Stimulated activated naive CD8-positive, alpha-beta T cell treated with anti-CD3 and anti-CD28 coated beads, Interleukin-15, Interleukin-2, amounts not matched to agents 100 ng/mL and 50 ng/mL, for 24 hours (primary cell): ENCODE measurements around the gene UQCRH.
"Not testable (repeated sequence)": the region's sequence is repeated elsewhere in the genome, so short reads cannot be mapped to it uniquely, and the experiment has no call there.

Source experiments
- H3K27ac Mint-ChIP-seq: one replicate; pipeline ENCODE4 v1.8.0; 2021; ENCODE audit warnings: mild to moderate bottlenecking, mixed read lengths
- H3K27me3 Mint-ChIP-seq: one replicate; pipeline ENCODE4 v1.8.0; 2021; ENCODE audit warnings: mixed read lengths
- H3K36me3 Mint-ChIP-seq: one replicate; pipeline ENCODE4 v1.8.0; 2021; ENCODE audit warnings: low read depth, mixed read lengths
- H3K4me1 Mint-ChIP-seq: one replicate; pipeline ENCODE4 v1.8.0; 2021; ENCODE audit warnings: low read depth, mixed read lengths
- H3K4me3 Mint-ChIP-seq: one replicate; pipeline ENCODE4 v1.8.0; 2021; ENCODE audit warnings: mild to moderate bottlenecking, mixed read lengths
- H3K9me3 Mint-ChIP-seq: one replicate; pipeline ENCODE4 v1.8.0; 2021; ENCODE audit warnings: mixed read lengths

UQCRH gene

GRCh38 chr1:46315669-46316403 is 12.3 kb downstream of the UQCRH start:
- H3K27ac Mint-ChIP-seq: peak overlapping the region; percentile 18
- H3K9me3 Mint-ChIP-seq: no peaks in the 10 kb centered on the region
- no peak overlapping the region for H3K4me3 Mint-ChIP-seq
- no peaks in the 10 kb centered on the region for H3K27me3 Mint-ChIP-seq
- H3K36me3 Mint-ChIP-seq: peaks cover 48% of the 10 kb centered on the region
- no peaks in the 10 kb centered on the region for H3K4me1 Mint-ChIP-seq

- no peak overlapping the region for H3K27ac Mint-ChIP-seq
- no peaks in the 10 kb centered on the region for H3K9me3 Mint-ChIP-seq
- H3K4me3 Mint-ChIP-seq: no peak overlapping the region
- H3K4me1 Mint-ChIP-seq: no peaks in the 10 kb centered on the region
- H3K27me3 Mint-ChIP-seq: no peaks in the 10 kb centered on the region
- H3K36me3 Mint-ChIP-seq: peaks cover 40% of the 10 kb centered on the region
Observed at GRCh38 chr1:46317323-46317722, 13.8 kb downstream of the UQCRH start.

GRCh38 chr1:46319301-46319700 is 15.8 kb downstream of the UQCRH start:
- H3K27me3 Mint-ChIP-seq, H3K9me3 Mint-ChIP-seq, H3K4me3 Mint-ChIP-seq, H3K27ac Mint-ChIP-seq, H3K4me1 Mint-ChIP-seq: not testable (repeated sequence)
- peaks cover 28% of the 10 kb centered on the region for H3K36me3 Mint-ChIP-seq

- not testable (repeated sequence) for H3K9me3 Mint-ChIP-seq, H3K27ac Mint-ChIP-seq, H3K4me3 Mint-ChIP-seq, H3K4me1 Mint-ChIP-seq, H3K27me3 Mint-ChIP-seq
- peaks cover 21% of the 10 kb centered on the region for H3K36me3 Mint-ChIP-seq
Observed at GRCh38 chr1:46319960-46320914, 16.7 kb downstream of the UQCRH start.

GRCh38 chr1:46322191-46322590 is 18.7 kb downstream of the UQCRH start:
- H3K36me3 Mint-ChIP-seq, H3K9me3 Mint-ChIP-seq, H3K4me1 Mint-ChIP-seq, H3K4me3 Mint-ChIP-seq, H3K27ac Mint-ChIP-seq, H3K27me3 Mint-ChIP-seq: not testable (repeated sequence)

- not testable (repeated sequence) for H3K9me3 Mint-ChIP-seq, H3K27ac Mint-ChIP-seq, H3K36me3 Mint-ChIP-seq, H3K4me1 Mint-ChIP-seq, H3K27me3 Mint-ChIP-seq, H3K4me3 Mint-ChIP-seq
Observed at GRCh38 chr1:46325285-46326076, 22.0 kb downstream of the UQCRH start.

- not testable (repeated sequence) for H3K4me1 Mint-ChIP-seq, H3K36me3 Mint-ChIP-seq, H3K4me3 Mint-ChIP-seq, H3K9me3 Mint-ChIP-seq, H3K27ac Mint-ChIP-seq, H3K27me3 Mint-ChIP-seq
Observed at GRCh38 chr1:46328182-46328581, 24.7 kb downstream of the UQCRH start.

- not testable (repeated sequence) for H3K4me1 Mint-ChIP-seq, H3K27me3 Mint-ChIP-seq, H3K9me3 Mint-ChIP-seq, H3K27ac Mint-ChIP-seq, H3K36me3 Mint-ChIP-seq
- H3K4me3 Mint-ChIP-seq: peak overlapping the region; percentile 13
Observed at GRCh38 chr1:46329807-46330206, 26.3 kb downstream of the UQCRH start.

- not testable (repeated sequence) for H3K27ac Mint-ChIP-seq, H3K4me1 Mint-ChIP-seq, H3K36me3 Mint-ChIP-seq, H3K4me3 Mint-ChIP-seq, H3K9me3 Mint-ChIP-seq, H3K27me3 Mint-ChIP-seq
Observed at GRCh38 chr1:46330381-46330780, 26.9 kb downstream of the UQCRH start.

- not testable (repeated sequence) for H3K36me3 Mint-ChIP-seq, H3K9me3 Mint-ChIP-seq, H3K4me1 Mint-ChIP-seq, H3K27ac Mint-ChIP-seq, H3K27me3 Mint-ChIP-seq
- H3K4me3 Mint-ChIP-seq: peak overlapping the region; percentile 30
Observed at GRCh38 chr1:46331786-46332540, 28.5 kb downstream of the UQCRH start.

GRCh38 chr1:46333300-46334029 is 30.0 kb downstream of the UQCRH start:
- Mint-ChIP-seq H3K4me1 (no peaks in the 10 kb centered on the region), H3K27me3 (no peaks in the 10 kb centered on the region), H3K9me3 (no peaks in the 10 kb centered on the region), H3K27ac (no peak overlapping the region), H3K36me3 (no peaks in the 10 kb centered on the region), H3K4me3 (no peak overlapping the region)

GRCh38 chr1:46334030-46334384 is 30.5 kb downstream of the UQCRH start:
- Mint-ChIP-seq H3K4me3 (no peak overlapping the region), H3K27me3 (no peaks in the 10 kb centered on the region), H3K36me3 (no peaks in the 10 kb centered on the region), H3K27ac (no peak overlapping the region), H3K9me3 (no peaks in the 10 kb centered on the region), H3K4me1 (peaks cover 4% of the 10 kb centered on the region)

- Mint-ChIP-seq H3K27me3 (no peaks in the 10 kb centered on the region), H3K36me3 (no peaks in the 10 kb centered on the region), H3K9me3 (no peaks in the 10 kb centered on the region)
Observed at GRCh38 chr1:46335081-46335480, 31.6 kb downstream of the UQCRH start.

GRCh38 chr1:46337409-46337808 is 33.9 kb downstream of the UQCRH start:
- peaks cover 35% of the 10 kb centered on the region for H3K4me1 Mint-ChIP-seq
- not testable (repeated sequence) for H3K4me3 Mint-ChIP-seq, H3K9me3 Mint-ChIP-seq, H3K27me3 Mint-ChIP-seq, H3K27ac Mint-ChIP-seq, H3K36me3 Mint-ChIP-seq

More at GRCh38 chr1:46335081-46335480, 31.6 kb downstream of the UQCRH start:
- no peak overlapping the region for H3K4me3 Mint-ChIP-seq
- H3K4me1 Mint-ChIP-seq: peaks cover 12% of the 10 kb centered on the region
- no peak overlapping the region for H3K27ac Mint-ChIP-seq
